Measurements from ENCODE around the gene BMP8B. TPM values are rescaled to one million over a fixed set of nuclear protein-coding genes. Genes with fewer than 3 reads are reported as not detected.

The BMP8B gene
- total and polyA plus RNA-seq, 12 donors: 0.07 to 0.79 (median 0.22) TPM

- Histone ChIP-seq H3K36me3 (no peaks in the 10 kb centered on the region), H3K27me3 (peaks cover 0 to 82% (median 64%) of the 10 kb centered on the region in 7 donors), H3K4me3 (no peak overlapping the region), H3K4me1 (peaks cover 0 to 9% (median 0%) of the 10 kb centered on the region in 9 donors), H3K9me3 (no peaks in the 10 kb centered on the region), H3K27ac (no peak overlapping the region)
- WGBS, 2 donors: 61 to 69% methylated on average over 3 of the region's 3 CpGs
- intact Hi-C loops (cut with DNase I): no loop called here
- no peak for DNase-seq
- TF ChIP-seq CTCF (IDR thresholded peaks at IDR 0.05): no peak
- peak in 1 of 8 donors; percentile 21 for ATAC-seq
Observed at GRCh38 chr1:39732730-39733129, 55.9 kb downstream of the BMP8B start.

- DNase-seq (no peak), ATAC-seq (no peak)
- WGBS, 2 donors: 40 to 72% methylated on average over 4 of the region's 4 CpGs
- Histone ChIP-seq H3K9me3 (no peaks in the 10 kb centered on the region), H3K4me3 (no peak overlapping the region), H3K27me3 (peaks cover 0 to 98% (median 75%) of the 10 kb centered on the region in 7 donors), H3K27ac (no peak overlapping the region), H3K36me3 (no peaks in the 10 kb centered on the region), H3K4me1 (peaks cover 0 to 9% (median 0%) of the 10 kb centered on the region in 9 donors)
- intact Hi-C loops (cut with DNase I): no loop called here
- TF ChIP-seq CTCF (IDR thresholded peaks at IDR 0.05): no peak
Observed at GRCh38 chr1:39729842-39730241, 58.8 kb downstream of the BMP8B start.

- no peaks in the 10 kb centered on the region for H3K9me3 ChIP-seq
- H3K27me3 ChIP-seq: peaks cover 0 to 98% (median 74%) of the 10 kb centered on the region in 7 donors
- no peak for ATAC-seq
- no peak for TF ChIP-seq CTCF (IDR thresholded peaks at IDR 0.05)
- H3K4me3 ChIP-seq: no peak overlapping the region
- 60 to 69% methylated on average over 3 of the region's 3 CpGs for WGBS, 2 donors
- no peak for DNase-seq
- no peaks in the 10 kb centered on the region for H3K36me3 ChIP-seq
- peaks cover 0 to 9% (median 0%) of the 10 kb centered on the region in 9 donors for H3K4me1 ChIP-seq
- H3K27ac ChIP-seq: no peak overlapping the region
- intact Hi-C loops (cut with DNase I): no loop called here
Observed at GRCh38 chr1:39729030-39729429, 59.6 kb downstream of the BMP8B start.

GRCh38 chr1:39727932-39728317 lies 60.7 kb downstream of the BMP8B start:
- H3K36me3 ChIP-seq: no peaks in the 10 kb centered on the region
- WGBS, 2 donors: 56 to 66% methylated on average over 14 of the region's 14 CpGs
- ATAC-seq: no peak
- DNase-seq: no peak
- intact Hi-C loops (cut with DNase I): no loop called here
- H3K9me3 ChIP-seq: no peaks in the 10 kb centered on the region
- H3K27me3 ChIP-seq: peaks cover 0 to 97% (median 68%) of the 10 kb centered on the region in 7 donors
- no peak overlapping the region for H3K4me3 ChIP-seq
- TF ChIP-seq CTCF (IDR thresholded peaks at IDR 0.05): no peak
- H3K27ac ChIP-seq: no peak overlapping the region
- peaks cover 0 to 3% (median 0%) of the 10 kb centered on the region in 9 donors for H3K4me1 ChIP-seq
